PC-3 (cell line): ENCODE data around the gene TMEM178B.

Source experiments
- EZH2phosphoT487 ChIP-seq: fragments of 300-600 bp; sonication (generic); IDR thresholded peaks from 2 replicates; pipeline ENCODE4 v1.6.1; 2018; ENCODE audit warnings: mild to moderate bottlenecking, antibody characterized with exemption, low read length, borderline replicate concordance
- TF ChIP-seq, protein P1 (sequence below): fragments of 300-600 bp; sonication (generic); conservative IDR thresholded peaks from 2 replicates; pipeline ENCODE4 v1.5.1; 2017; ENCODE audit warnings: antibody characterized with exemption, low read depth, mild to moderate bottlenecking, low read length

DNA sequence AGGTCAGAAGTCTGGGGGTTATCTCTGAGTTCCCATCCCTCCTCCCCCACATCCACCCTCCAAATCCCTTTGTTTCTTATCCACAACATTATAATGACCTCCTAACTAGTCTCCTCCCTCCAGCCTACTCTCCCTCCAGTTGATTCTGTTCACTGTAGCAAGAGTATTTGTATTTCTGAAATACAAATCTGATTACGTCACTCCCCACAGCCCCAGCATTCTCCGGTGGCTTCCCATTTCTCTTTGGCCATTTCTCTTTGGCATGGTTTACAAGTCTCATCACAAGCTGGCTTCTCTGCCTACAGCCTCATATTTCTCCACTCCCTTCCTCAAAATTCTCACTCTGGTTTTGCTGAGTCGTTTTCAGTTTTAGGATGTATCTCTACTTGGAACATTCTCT is 34.5 kb upstream of the TMEM178B start:
- no peak for TF ChIP-seq EZH2phosphoT487
- TF ChIP-seq, protein P1, sequence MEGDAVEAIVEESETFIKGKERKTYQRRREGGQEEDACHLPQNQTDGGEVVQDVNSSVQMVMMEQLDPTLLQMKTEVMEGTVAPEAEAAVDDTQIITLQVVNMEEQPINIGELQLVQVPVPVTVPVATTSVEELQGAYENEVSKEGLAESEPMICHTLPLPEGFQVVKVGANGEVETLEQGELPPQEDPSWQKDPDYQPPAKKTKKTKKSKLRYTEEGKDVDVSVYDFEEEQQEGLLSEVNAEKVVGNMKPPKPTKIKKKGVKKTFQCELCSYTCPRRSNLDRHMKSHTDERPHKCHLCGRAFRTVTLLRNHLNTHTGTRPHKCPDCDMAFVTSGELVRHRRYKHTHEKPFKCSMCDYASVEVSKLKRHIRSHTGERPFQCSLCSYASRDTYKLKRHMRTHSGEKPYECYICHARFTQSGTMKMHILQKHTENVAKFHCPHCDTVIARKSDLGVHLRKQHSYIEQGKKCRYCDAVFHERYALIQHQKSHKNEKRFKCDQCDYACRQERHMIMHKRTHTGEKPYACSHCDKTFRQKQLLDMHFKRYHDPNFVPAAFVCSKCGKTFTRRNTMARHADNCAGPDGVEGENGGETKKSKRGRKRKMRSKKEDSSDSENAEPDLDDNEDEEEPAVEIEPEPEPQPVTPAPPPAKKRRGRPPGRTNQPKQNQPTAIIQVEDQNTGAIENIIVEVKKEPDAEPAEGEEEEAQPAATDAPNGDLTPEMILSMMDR: no peak
